Measurements from ENCODE around the gene BMPER. TPM values are rescaled to one million over a fixed set of nuclear protein-coding genes. Genes with fewer than 3 reads are reported as not detected.

The BMPER gene
- total RNA-seq, 1 donor from 2014 or later, result 1.9 TPM

DNA sequence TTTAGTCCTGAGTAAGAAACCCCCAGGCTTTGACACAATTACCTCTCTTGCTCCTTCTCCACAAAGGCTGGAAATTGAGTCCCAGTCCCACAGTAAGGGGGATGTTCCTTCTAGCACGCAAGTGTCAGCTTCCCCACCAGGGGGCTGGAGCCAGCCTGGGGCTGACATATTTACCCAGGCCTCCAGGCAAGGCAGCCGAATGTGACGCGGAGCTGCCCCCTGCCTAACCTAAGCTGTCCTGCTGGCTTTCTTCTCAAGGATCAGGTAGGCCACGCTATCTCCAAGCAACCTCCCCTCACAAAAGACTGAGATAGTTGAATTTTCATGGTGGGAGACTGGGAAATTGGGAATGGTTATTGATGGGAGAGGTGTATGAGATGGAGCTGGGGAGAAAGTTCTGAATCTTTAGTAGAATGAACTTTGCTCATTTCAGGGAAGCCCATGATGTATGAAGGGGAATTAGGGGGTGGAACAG, 19.2 kb upstream of the BMPER start:
- DNase-seq (ENCODE audit: low spot score), result no peak
- intact Hi-C loops (cut with DNase I), result no loop called here

GRCh38 chr7:33887266-33887975, 17.9 kb upstream of the BMPER start:
- intact Hi-C loops (cut with DNase I), result no loop called here
- DNase-seq (ENCODE audit: low spot score), result no peak

DNA sequence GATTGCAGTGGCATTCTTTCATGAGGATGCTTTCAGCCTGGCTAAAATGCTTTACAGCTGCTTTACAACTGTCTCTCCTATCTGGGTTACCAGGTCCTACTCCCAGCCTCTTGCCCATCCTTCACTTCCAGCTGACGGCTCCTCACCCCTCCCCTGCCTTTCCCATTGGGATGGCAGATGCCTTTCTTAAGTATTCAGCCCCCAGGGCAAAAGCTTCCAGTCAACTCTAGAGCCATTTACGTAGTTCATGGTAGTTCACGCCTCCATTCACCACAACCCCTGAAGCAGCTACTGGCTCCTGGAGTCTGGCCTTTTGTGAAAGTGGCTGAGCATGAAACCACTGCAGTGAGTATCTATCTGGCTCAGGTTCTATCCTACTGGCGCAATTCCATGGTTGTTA, 17.2 kb upstream of the BMPER start:
- intact Hi-C loops (cut with DNase I), result no loop called here
- no peak for DNase-seq (ENCODE audit: low spot score)

DNA sequence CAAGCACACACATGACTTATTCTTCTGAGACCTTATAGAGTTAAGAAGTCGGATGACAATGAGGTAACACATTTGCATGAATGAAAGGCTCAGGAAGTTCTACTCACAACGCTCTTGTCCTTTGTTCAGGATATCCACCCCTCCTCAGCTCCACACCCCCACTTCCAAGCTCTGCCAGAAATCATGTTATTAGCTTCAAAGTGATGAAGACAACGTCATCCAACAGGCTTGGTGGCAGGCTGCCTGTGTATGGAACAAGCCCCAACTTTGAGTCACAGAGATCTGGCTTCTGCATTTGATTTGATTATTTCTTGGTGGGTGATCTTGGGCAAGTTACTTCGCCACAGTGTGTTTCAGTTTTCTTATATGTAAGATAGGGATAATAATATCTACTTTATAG, 12.4 kb upstream of the BMPER start:
- intact Hi-C loops (cut with DNase I), result loop anchor here (5.0 kb wide), 1 partner anchor 176 kb away; no protein-coding TSS in a partner anchor
- DNase-seq (ENCODE audit: low spot score), result no peak

- DNase-seq (ENCODE audit: low spot score), result no peak
- intact Hi-C loops (cut with DNase I), result loop anchor here (5.0 kb wide), 1 partner anchor 176 kb away; no protein-coding TSS in a partner anchor
These were observed 12.0 kb upstream of the BMPER start for GRCh38 chr7:33893377-33893776.

DNA sequence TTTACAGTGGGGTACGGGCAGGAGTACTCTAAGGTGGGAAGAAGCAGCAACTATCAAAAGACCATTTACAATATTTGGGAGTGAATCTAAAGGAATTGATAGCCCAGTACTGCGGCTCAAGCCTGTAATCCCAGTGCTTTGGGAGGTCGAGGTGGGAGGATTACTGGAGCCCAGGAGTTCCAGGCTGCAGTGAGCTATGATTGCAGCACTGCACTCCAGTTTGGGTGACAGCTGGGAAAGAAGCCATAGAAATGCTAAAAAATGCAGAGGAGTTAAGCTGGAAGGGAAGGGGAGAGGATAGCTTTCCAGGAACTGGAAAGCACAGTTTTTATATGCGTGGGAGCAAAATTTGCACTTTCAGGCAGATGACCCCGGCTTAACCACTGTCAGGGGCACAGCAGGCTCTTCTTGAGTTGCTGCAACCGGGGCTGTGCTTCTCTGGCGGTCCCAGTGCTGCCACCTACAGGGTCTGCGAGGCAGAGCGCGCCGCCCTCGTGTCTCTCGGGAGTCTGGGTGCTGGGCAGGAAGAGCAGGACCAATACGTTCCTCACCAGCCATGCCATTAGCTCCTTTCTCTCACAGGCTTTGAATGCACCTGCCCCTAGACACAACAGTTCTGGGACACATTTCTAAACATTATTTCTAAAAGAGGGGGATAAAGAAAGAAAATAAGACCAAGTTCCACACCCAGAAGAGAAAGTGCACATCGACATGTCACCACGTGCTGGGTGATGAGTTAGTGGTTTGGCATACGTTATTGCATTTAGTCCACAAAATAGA, 10.1 kb upstream of the BMPER start:
- peak; percentile 91 for DNase-seq (ENCODE audit: low spot score)
- intact Hi-C loops (cut with DNase I), result loop anchor here (5.0 kb wide), 1 partner anchor 138 kb away; no protein-coding TSS in a partner anchor

DNA sequence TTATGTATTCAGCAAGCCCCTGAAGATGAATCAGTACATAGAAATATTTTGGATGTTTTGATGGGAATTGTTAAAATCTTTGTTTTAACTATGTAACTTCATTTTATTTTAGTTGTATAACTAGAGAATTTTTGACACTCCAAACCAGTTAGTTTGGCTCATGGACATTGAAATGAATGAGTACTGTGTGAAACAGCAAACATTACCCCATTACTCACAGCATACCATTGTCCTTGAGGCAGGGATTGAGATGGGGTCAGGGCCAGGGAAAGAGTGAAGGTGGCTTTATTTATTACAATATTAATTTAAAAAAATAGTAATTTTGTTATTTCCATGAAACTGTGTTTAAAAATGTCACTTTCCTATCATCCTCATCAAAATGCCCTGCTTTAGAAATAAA, 4.8 kb upstream of the BMPER start:
- intact Hi-C loops (cut with DNase I), result no loop called here
- DNase-seq (ENCODE audit: low spot score), result no peak

GRCh38 chr7:33901199-33901598, 4.1 kb upstream of the BMPER start:
- DNase-seq (ENCODE audit: low spot score), result no peak
- intact Hi-C loops (cut with DNase I), result no loop called here

GRCh38 chr7:33901847-33902246, 3.5 kb upstream of the BMPER start:
- no peak for DNase-seq (ENCODE audit: low spot score)
- intact Hi-C loops (cut with DNase I), result no loop called here

GRCh38 chr7:33902746-33903145, 2.6 kb upstream of the BMPER start:
- no peak for DNase-seq (ENCODE audit: low spot score)
- intact Hi-C loops (cut with DNase I), result no loop called here

DNA sequence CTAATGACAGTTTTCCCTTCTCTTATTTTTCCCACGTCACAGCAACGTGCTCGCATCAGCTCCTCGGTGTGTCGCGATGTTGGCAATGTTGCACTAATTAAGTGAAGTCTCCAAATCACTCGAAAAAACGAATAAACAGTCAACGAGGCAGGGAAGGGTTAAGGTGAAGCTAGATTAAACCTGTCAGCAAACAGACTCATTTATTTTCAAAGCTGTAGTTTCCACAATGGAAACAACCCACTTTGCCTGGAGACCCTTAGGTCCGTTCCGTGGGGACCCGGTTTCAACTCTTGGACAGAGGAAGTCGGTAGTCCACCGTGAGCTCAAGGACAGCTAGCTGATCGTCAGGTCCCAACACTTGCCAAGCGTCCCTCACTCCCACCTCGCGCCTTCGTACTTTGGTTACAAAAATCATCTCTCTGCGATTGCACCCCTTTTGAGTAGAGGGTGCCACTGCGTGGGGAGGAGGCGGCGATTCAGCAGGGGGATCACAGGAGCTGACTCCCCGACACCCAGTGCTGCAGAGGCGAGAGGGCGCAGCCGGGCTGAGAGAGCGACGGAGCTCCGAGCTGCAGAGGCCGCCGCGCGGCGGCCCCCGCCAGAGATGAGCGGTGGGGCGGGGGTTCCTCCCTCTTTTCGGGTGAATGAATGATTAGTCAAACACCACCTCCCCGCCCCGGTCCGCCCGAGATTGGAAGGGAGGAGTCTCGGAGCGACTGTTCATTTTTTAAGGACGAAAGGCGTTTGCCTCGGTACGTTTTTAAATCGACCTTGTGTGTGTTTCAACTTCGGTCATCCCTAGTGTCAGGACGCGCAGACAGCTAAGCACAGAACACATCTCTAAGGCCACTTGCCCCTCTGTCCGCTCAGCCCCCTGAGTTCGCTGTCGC, 1.3 kb upstream of the BMPER start:
- intact Hi-C loops (cut with DNase I), result no loop called here

GRCh38 chr7:33904681-33905388, 504 bp upstream of the BMPER start:
- intact Hi-C loops (cut with DNase I), result no loop called here
- DNase-seq (ENCODE audit: low spot score), result no peak

More for the DNA sequence above, 1.3 kb upstream of the BMPER start:
- DNase-seq (ENCODE audit: low spot score), result no peak

GRCh38 chr7:33906697-33907096, 1.4 kb downstream of the BMPER start:
- intact Hi-C loops (cut with DNase I), result no loop called here
- no peak for DNase-seq (ENCODE audit: low spot score)

DNA sequence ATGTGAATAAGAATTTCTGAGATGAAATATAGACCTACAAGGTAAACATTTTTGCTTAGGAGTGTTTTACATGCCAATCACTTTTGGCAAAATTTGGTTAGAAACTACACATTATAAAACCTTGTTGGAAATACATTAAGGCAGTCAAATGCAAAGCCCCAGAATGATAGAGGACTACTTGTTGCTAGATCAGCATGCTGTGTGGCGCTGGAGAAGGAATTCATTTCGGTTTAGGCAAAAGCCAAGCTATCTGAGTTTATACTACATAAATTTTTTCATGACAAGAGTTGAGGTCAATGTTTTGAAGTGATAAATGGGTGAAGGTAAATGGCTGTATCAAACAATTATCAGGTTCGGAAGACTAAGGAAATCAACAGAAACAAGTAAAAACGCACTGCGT, 2.3 kb downstream of the BMPER start:
- no peak for DNase-seq (ENCODE audit: low spot score)
- intact Hi-C loops (cut with DNase I), result no loop called here

DNA sequence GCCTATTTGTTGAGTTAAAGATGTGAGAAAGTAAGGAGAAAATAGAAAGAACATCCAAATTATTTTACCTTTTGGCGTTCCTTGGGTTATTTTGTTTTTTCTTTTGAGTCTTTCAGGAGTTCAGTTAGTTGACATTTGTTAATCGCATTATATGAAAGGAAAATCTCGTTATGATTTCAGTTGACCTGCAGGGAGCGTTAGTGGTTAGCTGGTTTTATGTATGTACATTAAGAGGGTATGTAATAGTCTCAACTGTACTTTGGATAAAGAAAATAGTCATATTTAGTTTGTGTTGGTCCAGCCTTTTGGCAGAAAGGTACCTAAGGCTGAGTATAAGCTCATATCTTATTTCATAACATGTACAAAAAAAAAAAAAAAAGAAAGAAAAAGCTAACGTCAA, 4.0 kb downstream of the BMPER start:
- intact Hi-C loops (cut with DNase I), result no loop called here

GRCh38 chr7:33909755-33910154, 4.4 kb downstream of the BMPER start:
- intact Hi-C loops (cut with DNase I), result no loop called here
- no peak for DNase-seq (ENCODE audit: low spot score)

More for the DNA sequence above, 4.0 kb downstream of the BMPER start:
- no peak for DNase-seq (ENCODE audit: low spot score)

- intact Hi-C loops (cut with DNase I), result no loop called here
- no peak for DNase-seq (ENCODE audit: low spot score)
These were observed 5.4 kb downstream of the BMPER start for GRCh38 chr7:33910756-33911155.

GRCh38 chr7:33916357-33917081, 11.2 kb downstream of the BMPER start:
- no peak for DNase-seq (ENCODE audit: low spot score)
- intact Hi-C loops (cut with DNase I), result no loop called here

DNA sequence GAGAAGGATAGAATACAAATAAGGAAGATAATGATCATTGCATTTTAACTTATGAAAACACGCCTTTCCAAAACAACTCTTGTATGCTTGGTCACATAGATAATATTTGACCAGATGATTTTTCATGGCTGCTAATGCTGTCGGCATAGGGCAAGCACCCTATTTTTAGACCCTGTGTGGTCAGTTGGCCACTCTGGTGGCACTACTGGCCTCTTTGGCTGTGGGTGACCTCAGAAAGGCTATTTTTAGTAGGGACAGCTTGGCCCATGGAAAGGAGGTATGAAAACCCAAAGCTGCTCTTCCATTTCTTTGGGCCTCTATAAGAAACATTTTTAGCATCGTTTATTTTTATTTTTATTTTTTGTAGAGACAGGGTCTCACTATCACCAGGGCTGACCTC, 12.3 kb downstream of the BMPER start:
- intact Hi-C loops (cut with DNase I), result no loop called here
- DNase-seq (ENCODE audit: low spot score), result no peak

Data from cardiac septum (tissue), 1 donor.